C4-2B (cell line): Measurements from ENCODE around the gene TMEM134.

ENCODE experiments used
- CTCF ChIP-seq: fragments of 450-650 bp; conservative IDR thresholded peaks from 2 replicates; pipeline ENCODE4 v1.5.1; 2017; ENCODE audit warnings: mild to moderate bottlenecking
- ZFX ChIP-seq: fragments of 450-650 bp; IDR thresholded peaks from 2 replicates; pipeline ENCODE4 v1.6.1; 2017

- TF ChIP-seq CTCF (no peak), ZFX (no peak)
These were observed 40.9 kb upstream of the TMEM134 start for GRCh38 chr11:67510023-67510345.
